Measurements from ENCODE around the gene SAMD13. TPM values are rescaled to one million over a fixed set of nuclear protein-coding genes. Genes with fewer than 3 reads are reported as not detected.

Gene SAMD13
- total and polyA plus RNA-seq, 3 donors from 2014 or later, result 6.1 to 31.9 (median 6.6) TPM

DNA sequence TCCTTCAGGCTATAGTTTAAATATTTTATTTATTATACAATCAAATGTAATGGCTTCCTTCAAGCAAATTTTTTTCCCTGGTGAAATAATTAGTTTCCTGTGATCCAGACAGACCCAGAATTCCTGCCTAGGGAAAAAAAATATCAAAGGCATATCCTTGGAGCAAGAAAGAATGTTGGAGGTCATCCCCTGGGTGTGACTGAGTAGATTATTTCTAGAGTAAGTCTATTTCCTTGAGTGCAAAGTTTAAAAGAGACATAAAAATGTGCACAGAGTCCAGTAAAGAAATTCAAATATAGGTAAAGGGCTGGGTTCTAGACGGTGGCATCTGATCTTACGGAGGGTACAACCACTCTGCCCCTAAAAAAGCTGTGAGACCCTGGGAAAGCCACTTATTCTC, 32.2 kb upstream of the SAMD13 start:
- H3K4me3 ChIP-seq, result no peak overlapping the region
- 0 to 94% methylated on average over 2 of the region's 2 CpGs for WGBS, 2 donors
- no peaks in the 10 kb centered on the region for H3K4me1 ChIP-seq
- H3K27me3 ChIP-seq, result no peaks in the 10 kb centered on the region
- H3K36me3 ChIP-seq (ENCODE audit: low read depth, missing control alignments), result no peaks in the 10 kb centered on the region
- H3K27ac ChIP-seq, result no peak overlapping the region
- intact Hi-C loops (cut with DNase I; ENCODE audit: low total_unique reads), result no loop called here
- TF ChIP-seq CTCF (IDR thresholded peaks at IDR 0.05) (no peak), POLR2A (IDR thresholded peaks at IDR 0.05) (no peak)
- no peaks in the 10 kb centered on the region for H3K9me3 ChIP-seq
- no peak for DNase-seq

DNA sequence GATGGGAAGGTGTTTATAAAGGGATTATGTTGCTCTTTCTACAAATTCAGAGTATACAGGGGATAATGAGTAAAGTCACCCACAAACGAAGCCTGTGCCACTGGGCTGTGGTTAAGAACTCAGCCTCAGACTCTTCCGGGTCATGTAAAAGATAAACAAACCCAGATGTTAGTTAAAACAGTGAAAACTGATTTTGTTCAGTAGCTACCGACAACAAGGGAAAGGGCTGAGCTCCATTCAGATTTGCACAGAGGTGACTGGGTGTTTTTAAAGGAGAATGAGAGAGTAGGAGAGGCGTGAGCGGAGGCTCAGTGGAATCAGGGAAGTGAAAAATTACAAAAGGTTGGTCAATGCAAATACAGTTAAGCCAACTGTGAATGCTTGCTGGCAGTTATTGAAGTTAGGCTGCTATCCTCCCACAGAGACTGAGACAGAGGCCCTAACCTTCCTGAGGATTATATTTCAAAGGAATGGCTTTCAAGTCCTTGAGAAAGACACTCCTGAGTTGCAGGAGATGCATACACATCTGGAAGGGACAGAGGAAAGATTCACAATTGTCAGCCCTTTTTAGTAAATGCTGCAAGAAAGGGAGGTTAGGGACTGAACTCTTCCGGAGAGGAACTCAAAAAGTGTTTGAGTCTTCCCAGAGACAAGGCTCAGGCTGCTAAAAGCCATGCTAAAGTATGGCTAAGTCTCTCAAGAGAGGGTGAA, 29.9 kb upstream of the SAMD13 start:
- WGBS, 2 donors, result 49 to 52% methylated on average over 6 of the region's 6 CpGs
- no peak overlapping the region for H3K27ac ChIP-seq

DNA sequence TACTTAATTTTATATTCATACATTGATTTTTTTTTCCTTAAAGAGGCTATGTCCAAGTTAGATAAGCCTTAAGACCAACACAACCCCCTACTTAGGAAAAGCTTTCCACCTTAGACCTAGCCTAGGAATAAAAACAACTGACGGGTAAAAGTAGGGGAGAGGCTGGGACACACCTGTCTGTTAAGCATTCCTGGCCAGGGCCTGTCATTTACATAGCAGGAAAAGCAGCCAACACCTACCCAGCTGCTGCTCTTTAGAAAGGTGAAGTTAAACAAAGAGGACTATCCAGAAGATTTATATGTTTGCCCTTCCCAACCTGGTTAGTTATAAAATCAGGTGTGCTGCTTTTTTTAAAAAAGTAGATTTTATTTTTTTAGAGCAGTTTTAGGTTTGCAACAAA, 29.1 kb upstream of the SAMD13 start:
- no peak overlapping the region for H3K4me3 ChIP-seq
- intact Hi-C loops (cut with DNase I; ENCODE audit: low total_unique reads), result no loop called here
- H3K27me3 ChIP-seq, result no peaks in the 10 kb centered on the region
- WGBS, 2 donors, result 81 to 87% methylated on average over 1 of the region's 1 CpG
- no peaks in the 10 kb centered on the region for H3K4me1 ChIP-seq
- TF ChIP-seq POLR2A (IDR thresholded peaks at IDR 0.05) (no peak), CTCF (IDR thresholded peaks at IDR 0.05) (no peak)
- H3K36me3 ChIP-seq (ENCODE audit: low read depth, missing control alignments), result no peaks in the 10 kb centered on the region
- H3K27ac ChIP-seq, result no peak overlapping the region
- no peak for DNase-seq
- no peaks in the 10 kb centered on the region for H3K9me3 ChIP-seq

More for the DNA sequence above, 29.9 kb upstream of the SAMD13 start:
- no peaks in the 10 kb centered on the region for H3K4me1 ChIP-seq
- H3K4me3 ChIP-seq, result no peak overlapping the region
- H3K36me3 ChIP-seq (ENCODE audit: low read depth, missing control alignments), result no peaks in the 10 kb centered on the region
- TF ChIP-seq POLR2A (IDR thresholded peaks at IDR 0.05), result no peak
- no peak for TF ChIP-seq CTCF (IDR thresholded peaks at IDR 0.05)
- intact Hi-C loops (cut with DNase I; ENCODE audit: low total_unique reads), result no loop called here
- H3K27me3 ChIP-seq, result no peaks in the 10 kb centered on the region
- no peak for DNase-seq
- no peaks in the 10 kb centered on the region for H3K9me3 ChIP-seq

DNA sequence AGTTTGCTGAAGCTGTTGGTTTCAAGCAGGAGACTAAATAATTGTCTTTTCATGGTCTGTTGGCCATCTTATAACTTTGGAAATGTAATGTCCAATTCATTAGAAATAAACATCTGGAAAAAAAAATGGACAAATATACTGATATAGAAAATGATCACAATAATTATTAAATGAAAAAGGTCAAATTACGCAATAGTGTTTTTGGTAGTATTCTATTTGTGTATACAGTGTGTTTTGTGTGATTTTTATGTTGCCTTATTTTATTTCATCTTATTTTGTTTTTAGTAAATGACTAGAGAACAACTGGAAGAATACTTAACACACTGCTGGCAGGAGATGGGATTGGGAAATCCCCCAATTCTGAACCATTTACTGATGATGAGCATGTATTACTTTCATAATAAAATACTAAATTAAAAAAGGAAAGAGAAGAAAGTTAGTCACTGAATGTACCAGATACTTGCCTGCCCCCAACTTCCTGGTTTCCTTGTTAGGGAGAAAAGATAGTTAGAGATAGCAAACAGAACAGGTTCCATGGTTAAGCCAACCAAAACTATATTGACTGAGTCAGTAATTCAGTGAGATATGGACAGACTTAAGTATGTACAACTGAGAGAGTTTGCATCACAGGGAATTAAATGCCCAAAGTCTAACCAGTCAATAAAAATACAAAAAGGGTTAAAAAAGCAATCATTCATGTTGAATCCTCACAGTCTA, 24.0 kb upstream of the SAMD13 start:
- Histone ChIP-seq H3K36me3 (ENCODE audit: low read depth, missing control alignments) (no peaks in the 10 kb centered on the region), H3K27me3 (no peaks in the 10 kb centered on the region)
- 94 to 98% methylated on average over 1 of the region's 1 CpG for whole genome bisulfite sequencing, 2 donors

More for the DNA sequence above, 24.0 kb upstream of the SAMD13 start:
- Histone ChIP-seq H3K4me3 (no peak overlapping the region), H3K4me1 (no peaks in the 10 kb centered on the region), H3K27ac (no peak overlapping the region), H3K9me3 (no peaks in the 10 kb centered on the region)
- DNase-seq, result no peak
- TF ChIP-seq POLR2A (IDR thresholded peaks at IDR 0.05) (no peak), CTCF (IDR thresholded peaks at IDR 0.05) (no peak)
- intact Hi-C loops (cut with DNase I; ENCODE audit: low total_unique reads), result no loop called here
